ENCODE results near the gene FBN2. TPM values are rescaled to one million over a fixed set of nuclear protein-coding genes. Genes with fewer than 3 reads are reported as not detected.
"Not testable (repeated sequence)": the region's sequence is repeated elsewhere in the genome, so short reads cannot be mapped to it uniquely, and the experiment has no call there.

FBN2 gene
- total and polyA plus RNA-seq, 7 donors, result under 0.01 to 0.46 (median 0.04) TPM; not detected in 1

GRCh38 chr5:128329386-128329939 is 208.6 kb downstream of the FBN2 start:
- WGBS, 3 donors, result 80 to 88% (median 84%) methylated on average over 3 of the region's 3 CpGs
- no peak for TF ChIP-seq CTCF (IDR thresholded peaks at IDR 0.05)
- no peak for ATAC-seq
- Histone ChIP-seq H3K4me1 (peaks cover 12% of the 10 kb centered on the region), H3K27me3 (ENCODE audit: insufficient read depth in 3 of 3, low read length in 2 of 3) (no peaks in the 10 kb centered on the region), H3K4me3 (no peak overlapping the region), H3K9me3 (no peaks in the 10 kb centered on the region), H3K27ac (no peak overlapping the region), H3K36me3 (ENCODE audit: insufficient read depth in 1 of 2, low read depth in 1 of 2) (no peaks in the 10 kb centered on the region)
- intact Hi-C loops (cut with DNase I), result no loop called here
- no peak for DNase-seq

- intact Hi-C loops (cut with DNase I), result no loop called here
- no peak for TF ChIP-seq CTCF (IDR thresholded peaks at IDR 0.05)
- no peak for DNase-seq
- Histone ChIP-seq H3K27me3 (ENCODE audit: insufficient read depth in 3 of 3, low read length in 2 of 3) (no peaks in the 10 kb centered on the region), H3K4me3 (peak overlapping the region; percentile 40), H3K27ac (no peak overlapping the region), H3K4me1 (peaks cover 12% of the 10 kb centered on the region), H3K9me3 (no peaks in the 10 kb centered on the region), H3K36me3 (ENCODE audit: insufficient read depth in 1 of 2, low read depth in 1 of 2) (no peaks in the 10 kb centered on the region)
- 12 to 31% (median 16%) methylated on average over 8 of the region's 8 CpGs for WGBS, 3 donors
- ATAC-seq, result peak in 2 of 4 donors; percentile 37 to 71
Observed at GRCh38 chr5:128328446-128328845, 209.6 kb downstream of the FBN2 start.

DNA sequence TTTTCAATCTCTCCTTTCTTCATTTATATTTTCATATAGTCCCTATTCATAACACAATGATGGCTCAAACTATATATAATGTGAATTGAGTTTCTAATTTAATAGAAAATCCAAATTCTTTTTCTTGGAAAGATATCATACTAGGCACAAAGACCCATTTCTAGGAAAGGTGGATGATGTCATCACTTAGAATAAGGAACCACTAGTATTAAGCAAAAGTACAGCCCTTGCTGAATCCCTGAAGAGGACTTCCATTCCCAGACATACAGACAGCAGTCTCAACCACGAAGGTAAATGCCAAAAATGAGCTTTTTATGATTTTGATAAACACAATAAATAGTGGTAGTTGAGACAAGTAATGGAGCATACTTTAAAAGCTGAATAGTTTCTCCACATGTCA is 210.0 kb downstream of the FBN2 start:
- peaks cover 12% of the 10 kb centered on the region for H3K4me1 ChIP-seq

GRCh38 chr5:128321418-128321817 is 216.6 kb downstream of the FBN2 start:
- H3K4me1 ChIP-seq; intact Hi-C loops (cut with DNase I); H3K36me3 ChIP-seq (ENCODE audit: insufficient read depth in 1 of 2, low read depth in 1 of 2); DNase-seq; ATAC-seq; H3K4me3 ChIP-seq; H3K9me3 ChIP-seq; H3K27me3 ChIP-seq (ENCODE audit: insufficient read depth in 3 of 3, low read length in 2 of 3); H3K27ac ChIP-seq: not testable (repeated sequence)
- 90 to 97% (median 96%) methylated on average over 4 of the region's 4 CpGs for WGBS, 3 donors

More for the DNA sequence above, 210.0 kb downstream of the FBN2 start:
- intact Hi-C loops (cut with DNase I), result no loop called here
- ATAC-seq (no peak), DNase-seq (no peak)
- Histone ChIP-seq H3K27ac (no peak overlapping the region), H3K36me3 (ENCODE audit: insufficient read depth in 1 of 2, low read depth in 1 of 2) (no peaks in the 10 kb centered on the region), H3K9me3 (no peaks in the 10 kb centered on the region), H3K27me3 (ENCODE audit: insufficient read depth in 3 of 3, low read length in 2 of 3) (no peaks in the 10 kb centered on the region), H3K4me3 (peak overlapping the region; percentile 40)
- WGBS, 3 donors, result 19 to 39% (median 29%) methylated on average over 1 of the region's 1 CpG
- TF ChIP-seq CTCF (IDR thresholded peaks at IDR 0.05), result no peak

DNA sequence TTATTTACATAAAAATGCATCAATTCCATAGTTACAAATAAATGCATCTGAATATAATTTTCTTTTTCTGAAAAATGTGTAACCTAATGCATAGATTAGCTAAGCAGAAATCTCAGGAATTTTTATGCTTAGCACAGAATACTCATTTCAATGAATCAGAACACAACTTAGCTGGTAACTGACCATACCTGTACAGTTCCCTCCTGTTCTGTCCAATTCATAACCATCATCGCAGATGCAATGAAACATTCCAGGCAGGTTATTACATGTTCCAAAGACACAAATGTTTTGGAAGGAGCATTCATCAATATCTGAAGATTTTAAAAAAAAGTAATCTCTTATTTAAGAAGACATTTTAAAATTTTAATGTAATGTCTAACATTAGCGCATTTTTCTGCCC is 219.4 kb downstream of the FBN2 start:
- 92 to 94% (median 93%) methylated on average over 2 of the region's 2 CpGs for WGBS, 3 donors
- intact Hi-C loops (cut with DNase I), result no loop called here
- no peaks in the 10 kb centered on the region for H3K9me3 ChIP-seq
- no peaks in the 10 kb centered on the region for H3K27me3 ChIP-seq (ENCODE audit: insufficient read depth in 3 of 3, low read length in 2 of 3)
- H3K4me3 ChIP-seq, result no peak overlapping the region
- no peak for TF ChIP-seq CTCF (IDR thresholded peaks at IDR 0.05)
- no peaks in the 10 kb centered on the region for H3K36me3 ChIP-seq (ENCODE audit: insufficient read depth in 1 of 2, low read depth in 1 of 2)
- no peaks in the 10 kb centered on the region for H3K4me1 ChIP-seq
- no peak for DNase-seq
- ATAC-seq, result no peak
- H3K27ac ChIP-seq, result no peak overlapping the region

All from psoas muscle (tissue), 8 donors.